Endothelial cell of umbilical vein (primary cell): ENCODE results near the gene TMEM41A.

ENCODE experiments used
- MYC ChIP-seq: IDR thresholded peaks from one replicate; pipeline ENCODE4 v1.6.1; 2011; ENCODE audit warnings: mild to moderate bottlenecking, low read depth, low read length
- POLR2A ChIP-seq: IDR thresholded peaks from 2 replicates; pipeline ENCODE4 v1.6.1; 2012; ENCODE audit warnings: low read depth, mild to moderate bottlenecking, control low read depth, low read length
- TF ChIP-seq, protein P1 (sequence below), 2 donors: IDR thresholded peaks; 1 replicate in 1 of 2; 2 replicates in 1 of 2; pipeline ENCODE4 v1.5.1; 2011; ENCODE audit warnings: low read length in 2 of 2, mild to moderate bottlenecking in 2 of 2, moderate library complexity in 2 of 2, control low read depth in 1 of 2, inconsistent platforms in 1 of 2, low read depth in 1 of 2; ENCODE audit not compliant: insufficient read depth in 1 of 2; ENCODE audit errors: extremely low read depth in 1 of 2

DNA sequence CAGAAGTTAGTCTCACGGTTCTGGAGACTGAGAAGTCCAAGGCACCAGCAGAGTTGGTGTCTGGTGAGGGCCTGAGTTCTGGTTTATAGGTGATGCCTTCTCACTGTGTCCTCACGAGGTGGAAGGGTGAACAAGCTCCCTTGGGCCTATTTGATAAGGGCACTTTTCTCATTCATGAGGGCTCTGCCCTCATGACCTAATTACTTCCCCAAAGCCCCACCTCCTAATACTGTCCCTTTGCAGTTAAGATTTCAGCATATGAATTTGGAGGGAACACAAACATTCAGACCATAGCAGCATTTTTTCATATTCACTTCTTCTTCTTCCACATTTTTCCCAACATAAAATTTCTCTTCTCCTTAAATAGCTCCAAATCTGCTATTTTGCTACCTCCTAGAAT, 41.5 kb downstream of the TMEM41A start:
- TF ChIP-seq, protein P1, sequence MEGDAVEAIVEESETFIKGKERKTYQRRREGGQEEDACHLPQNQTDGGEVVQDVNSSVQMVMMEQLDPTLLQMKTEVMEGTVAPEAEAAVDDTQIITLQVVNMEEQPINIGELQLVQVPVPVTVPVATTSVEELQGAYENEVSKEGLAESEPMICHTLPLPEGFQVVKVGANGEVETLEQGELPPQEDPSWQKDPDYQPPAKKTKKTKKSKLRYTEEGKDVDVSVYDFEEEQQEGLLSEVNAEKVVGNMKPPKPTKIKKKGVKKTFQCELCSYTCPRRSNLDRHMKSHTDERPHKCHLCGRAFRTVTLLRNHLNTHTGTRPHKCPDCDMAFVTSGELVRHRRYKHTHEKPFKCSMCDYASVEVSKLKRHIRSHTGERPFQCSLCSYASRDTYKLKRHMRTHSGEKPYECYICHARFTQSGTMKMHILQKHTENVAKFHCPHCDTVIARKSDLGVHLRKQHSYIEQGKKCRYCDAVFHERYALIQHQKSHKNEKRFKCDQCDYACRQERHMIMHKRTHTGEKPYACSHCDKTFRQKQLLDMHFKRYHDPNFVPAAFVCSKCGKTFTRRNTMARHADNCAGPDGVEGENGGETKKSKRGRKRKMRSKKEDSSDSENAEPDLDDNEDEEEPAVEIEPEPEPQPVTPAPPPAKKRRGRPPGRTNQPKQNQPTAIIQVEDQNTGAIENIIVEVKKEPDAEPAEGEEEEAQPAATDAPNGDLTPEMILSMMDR (IDR thresholded peaks at IDR 0.05; ENCODE audit: extremely low read depth in 1 of 2, insufficient read depth in 1 of 2, low read depth in 1 of 2, low read length in 2 of 2): no peak
- TF ChIP-seq POLR2A (no peak), MYC (no peak)
